Lower lobe of right lung (tissue), 2 donors: ENCODE measurements around the gene EDA2R. TPM values are rescaled to one million over a fixed set of nuclear protein-coding genes. Genes with fewer than 3 reads are reported as not detected.

Experiments
- ATAC-seq, 2 donors: fragments of 200-7000 bp; cut with Tn5 transposase; one replicate each; pipeline ENCODE4 v1.9.1; 2020 to 2022; ENCODE audit warnings: mild to moderate bottlenecking in 2 of 2, moderate library complexity in 2 of 2
- DNase-seq: peaks from one replicate; pipeline ENCODE4 v3.0.0-alpha.2; 2020
- H3K27ac ChIP-seq: fragments of 200-600 bp; one replicate; pipeline ENCODE4 v1.8.0; 2022
- H3K27me3 ChIP-seq: fragments of 200-600 bp; one replicate; pipeline ENCODE4 v1.8.0; 2022; ENCODE audit warnings: low read depth
- H3K36me3 ChIP-seq: fragments of 200-600 bp; one replicate; pipeline ENCODE4 v1.8.0; 2022; ENCODE audit warnings: mild to moderate bottlenecking
- H3K4me1 ChIP-seq: fragments of 200-600 bp; one replicate; pipeline ENCODE4 v1.8.0; 2022
- H3K4me3 ChIP-seq: fragments of 200-600 bp; one replicate; pipeline ENCODE4 v1.8.0; 2022; ENCODE audit warnings: mild to moderate bottlenecking
- H3K9me3 ChIP-seq: fragments of 200-600 bp; one replicate; pipeline ENCODE4 v1.8.0; 2022
- intact Hi-C: fragments of 100-400 bp; cut with DNase I; formaldehyde crosslinking; loops from one replicate; pipeline ENCODE4 v1.11.0; 2022
- total RNA-seq: library from RNA; stranded (reverse); fragmentation: NEBNext Ultra II Directional; extraction: Animal tissue kit (Norgen Biotek cat#: 25700); gene quantifications from one replicate; pipeline ENCODE4 v1.2.1, GENCODE V29; 2021
- TF ChIP-seq, protein P1 (sequence below): fragments of 200-600 bp; IDR thresholded peaks from one replicate; pipeline ENCODE4 v1.8.0; 2022; ENCODE audit warnings: antibody characterized with exemption, mild to moderate bottlenecking
- donor health status: DM: no; HTN: yes; CAD: no; lungs with severe emphysema.

Gene EDA2R
- total RNA-seq, 1 donor from 2014 or later, result 2.4 TPM

DNA sequence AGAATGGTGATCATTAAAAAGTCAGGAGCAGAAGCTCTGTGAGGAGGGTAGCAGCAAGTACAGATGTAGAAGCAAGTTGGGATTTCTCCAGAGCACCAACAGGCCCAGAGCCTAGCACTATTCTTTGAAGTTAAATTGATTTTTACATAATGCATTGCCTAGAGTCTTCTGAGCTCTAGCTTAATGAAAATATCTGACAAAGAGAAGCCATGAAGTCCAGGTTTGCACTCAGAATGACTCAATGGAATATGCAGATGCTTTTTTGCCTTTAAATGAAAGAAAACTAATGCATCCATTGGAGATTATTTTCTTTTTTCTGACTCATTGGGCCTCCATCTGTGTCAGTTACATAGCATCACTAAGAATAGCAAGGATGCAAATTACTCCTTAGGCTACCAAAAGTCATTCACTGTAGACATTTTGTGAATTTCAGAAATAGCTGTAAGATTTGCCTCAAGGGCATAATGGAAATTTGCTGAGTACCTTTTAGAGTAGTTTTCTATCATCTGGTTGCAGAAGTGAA is 91.0 kb downstream of the EDA2R start:
- Histone ChIP-seq H3K36me3 (no peaks in the 10 kb centered on the region), H3K27ac (no peak overlapping the region), H3K4me3 (no peak overlapping the region), H3K9me3 (no peaks in the 10 kb centered on the region), H3K4me1 (no peaks in the 10 kb centered on the region), H3K27me3 (no peaks in the 10 kb centered on the region)
- intact Hi-C loops, result no loop called here
- no peak for DNase-seq
- ATAC-seq, result no peak
- TF ChIP-seq, protein P1, sequence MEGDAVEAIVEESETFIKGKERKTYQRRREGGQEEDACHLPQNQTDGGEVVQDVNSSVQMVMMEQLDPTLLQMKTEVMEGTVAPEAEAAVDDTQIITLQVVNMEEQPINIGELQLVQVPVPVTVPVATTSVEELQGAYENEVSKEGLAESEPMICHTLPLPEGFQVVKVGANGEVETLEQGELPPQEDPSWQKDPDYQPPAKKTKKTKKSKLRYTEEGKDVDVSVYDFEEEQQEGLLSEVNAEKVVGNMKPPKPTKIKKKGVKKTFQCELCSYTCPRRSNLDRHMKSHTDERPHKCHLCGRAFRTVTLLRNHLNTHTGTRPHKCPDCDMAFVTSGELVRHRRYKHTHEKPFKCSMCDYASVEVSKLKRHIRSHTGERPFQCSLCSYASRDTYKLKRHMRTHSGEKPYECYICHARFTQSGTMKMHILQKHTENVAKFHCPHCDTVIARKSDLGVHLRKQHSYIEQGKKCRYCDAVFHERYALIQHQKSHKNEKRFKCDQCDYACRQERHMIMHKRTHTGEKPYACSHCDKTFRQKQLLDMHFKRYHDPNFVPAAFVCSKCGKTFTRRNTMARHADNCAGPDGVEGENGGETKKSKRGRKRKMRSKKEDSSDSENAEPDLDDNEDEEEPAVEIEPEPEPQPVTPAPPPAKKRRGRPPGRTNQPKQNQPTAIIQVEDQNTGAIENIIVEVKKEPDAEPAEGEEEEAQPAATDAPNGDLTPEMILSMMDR, result no peak
